ENCODE results near the gene ORMDL2. TPM values are rescaled to one million over a fixed set of nuclear protein-coding genes. Genes with fewer than 3 reads are reported as not detected.
"Not testable (repeated sequence)": the region's sequence is repeated elsewhere in the genome, so short reads cannot be mapped to it uniquely, and the experiment has no call there.

ORMDL2 gene
- total RNA-seq, 1 donor: 21.6 TPM

GRCh38 chr12:55865327-55865726, 47.5 kb downstream of the ORMDL2 start:
- DNase-seq (ENCODE audit: low read depth): no peak
- no peak for TF ChIP-seq CTCF (IDR thresholded peaks at IDR 0.05; ENCODE audit: insufficient read depth, low read depth, low read length)
- no peak overlapping the region for H3K4me3 ChIP-seq (ENCODE audit: low read depth, low read length)

- DNase-seq (ENCODE audit: low read depth); H3K4me3 ChIP-seq (ENCODE audit: low read depth, low read length): not testable (repeated sequence)
Measured at GRCh38 chr12:55866454-55867004, 48.7 kb downstream of the ORMDL2 start.

Other genes with a start within 250 kb of the ORMDL2 start
- gene OR2AP1, start 245.6 kb upstream of the ORMDL2 start, total RNA-seq: not detected in 2 replicates
- under 0.01 TPM in 1 of 2 replicates, not detected in the other for gene OR10P1, start 181.1 kb upstream of the ORMDL2 start, total RNA-seq
- gene ITGA7, start 110.1 kb upstream of the ORMDL2 start, total RNA-seq: 1.3 TPM in 2 replicates
- gene BLOC1S1, start 102.0 kb upstream of the ORMDL2 start, total RNA-seq: 36.3 and 54.4 TPM in 2 replicates
- gene RDH5, start 97.6 kb upstream of the ORMDL2 start, total RNA-seq: 3.9 and 6.0 TPM in 2 replicates
- gene CD63, start 89.0 kb upstream of the ORMDL2 start, total RNA-seq: 2,280 and 2,284 TPM in 2 replicates
- 3.9 and 6.5 TPM in 2 replicates for gene GDF11, start 74.9 kb upstream of the ORMDL2 start, total RNA-seq
- 86.7 and 94.6 TPM in 2 replicates for gene SARNP, start 317 bp upstream of the ORMDL2 start, total RNA-seq
- 31.2 and 48.4 TPM in 2 replicates for gene DNAJC14, start 11.5 kb downstream of the ORMDL2 start, total RNA-seq
- 9.1 and 9.7 TPM in 2 replicates for gene MMP19, start 24.9 kb downstream of the ORMDL2 start, total RNA-seq
- gene PYM1, start 109.9 kb downstream of the ORMDL2 start, total RNA-seq: 32.2 and 32.8 TPM in 2 replicates
- 34.8 and 45.8 TPM in 2 replicates for gene DGKA, start 113.1 kb downstream of the ORMDL2 start, total RNA-seq
- 1.3 TPM in 2 replicates for gene PMEL, start 148.0 kb downstream of the ORMDL2 start, total RNA-seq
- gene CDK2, start 148.8 kb downstream of the ORMDL2 start, total RNA-seq: 32.2 and 51.4 TPM in 2 replicates
- 70.9 and 111 TPM in 2 replicates for gene RAB5B, start 156.0 kb downstream of the ORMDL2 start, total RNA-seq
- gene SUOX, start 179.2 kb downstream of the ORMDL2 start, total RNA-seq: 13.5 and 17.3 TPM in 2 replicates
- 1.3 and 3.5 TPM in 2 replicates for gene IKZF4, start 203.0 kb downstream of the ORMDL2 start, total RNA-seq
- gene RPS26, start 223.9 kb downstream of the ORMDL2 start, total RNA-seq: 197 and 313 TPM in 2 replicates